Measurements from ENCODE around the gene EPC1.

GRCh38 chr10:32321016-32321631, 25.8 kb downstream of the EPC1 start:
- no peak for TF ChIP-seq CTCF (IDR thresholded peaks at IDR 0.05; ENCODE audit: low read length)
- TF ChIP-seq EZH2phosphoT487 (IDR thresholded peaks at IDR 0.05; ENCODE audit: low read length): no peak
